Large intestine (tissue), 3 donors: Measurements from ENCODE around the gene ERBB3. TPM values are rescaled to one million over a fixed set of nuclear protein-coding genes. Genes with fewer than 3 reads are reported as not detected.
"Not testable (repeated sequence)": the region's sequence is repeated elsewhere in the genome, so short reads cannot be mapped to it uniquely, and the experiment has no call there.

Source experiments
- DNase-seq, 2 donors: peaks; one replicate each; pipeline versions ENCODE4 v3.0.0 to v3.0.0-alpha.2; 2013
- H3K27ac ChIP-seq: one replicate; pipeline ENCODE4 v1.5.1; 2013; ENCODE audit warnings: low read length
- H3K27me3 ChIP-seq: 2 replicates; pipeline ENCODE4 v1.6.1; 2013; ENCODE audit warnings: low read length; ENCODE audit not compliant: control insufficient read depth, insufficient read depth
- H3K36me3 ChIP-seq: 2 replicates; pipeline ENCODE4 v1.6.1; 2013; ENCODE audit warnings: low read length; ENCODE audit not compliant: control insufficient read depth, insufficient read depth
- H3K4me1 ChIP-seq: one replicate; pipeline ENCODE4 v1.6.1; 2013; ENCODE audit warnings: low read length; ENCODE audit not compliant: control insufficient read depth, insufficient read depth
- H3K4me3 ChIP-seq: one replicate; pipeline ENCODE4 v1.5.1; 2013; ENCODE audit warnings: low read length
- H3K9me3 ChIP-seq: one replicate; pipeline ENCODE4 v1.6.1; 2013; ENCODE audit warnings: mild to moderate bottlenecking, low read depth, low read length, moderate library complexity; ENCODE audit not compliant: control insufficient read depth
- WGBS: methylation state at CpG from one replicate; pipeline ENCODE4 v1.1.5; 2013; ENCODE audit warnings: low lambda C conversion rate; ENCODE audit not compliant: insufficient coverage; 5-methylcytosine and 5-hydroxymethylcytosine counted together
- polyA plus RNA-seq: library from polyadenylated mRNA; unstranded; fragments of 120-200 nt; gene quantifications from one replicate; pipeline ENCODE4 v1.2.1, GENCODE V29; 2013

Gene ERBB3
- polyA plus RNA-seq, 1 donor = 326 TPM

GRCh38 chr12:56042430-56042813 is 37.5 kb upstream of the ERBB3 start:
- not testable (repeated sequence) for H3K27me3 ChIP-seq, H3K4me1 ChIP-seq, H3K9me3 ChIP-seq
- WGBS = no CpG with 5 or more reads among the region's 20 CpGs
- DNase-seq = peak in 1 of 2 donors; percentile 25
- peak overlapping the region; percentile 96 for H3K4me3 ChIP-seq
- H3K27ac ChIP-seq = peak overlapping the region; percentile 87
- peaks cover 32% of the 10 kb centered on the region for H3K36me3 ChIP-seq

- Histone ChIP-seq H3K4me1 (peaks cover 10% of the 10 kb centered on the region), H3K4me3 (peak overlapping the region; percentile 96), H3K36me3 (peaks cover 30% of the 10 kb centered on the region), H3K27me3 (no peaks in the 10 kb centered on the region), H3K9me3 (no peaks in the 10 kb centered on the region), H3K27ac (peak overlapping the region; percentile 87)
- 4% methylated on average over 3 of the region's 9 CpGs for WGBS
- peak; percentile 38 to 71 for DNase-seq
Measured at GRCh38 chr12:56042843-56043242, 37.1 kb upstream of the ERBB3 start.

GRCh38 chr12:56046027-56046780 is 33.8 kb upstream of the ERBB3 start:
- Histone ChIP-seq H3K36me3 (peaks cover 30% of the 10 kb centered on the region), H3K27ac (no peak overlapping the region), H3K9me3 (no peaks in the 10 kb centered on the region), H3K4me3 (no peak overlapping the region), H3K27me3 (no peaks in the 10 kb centered on the region), H3K4me1 (peaks cover 10% of the 10 kb centered on the region)
- WGBS = no CpG with 5 or more reads among the region's 9 CpGs
- no peak for DNase-seq

GRCh38 chr12:56053407-56053893 is 26.5 kb upstream of the ERBB3 start:
- no CpG with 5 or more reads among the region's 6 CpGs for WGBS
- no peaks in the 10 kb centered on the region for H3K36me3 ChIP-seq
- H3K4me1 ChIP-seq = no peaks in the 10 kb centered on the region
- H3K9me3 ChIP-seq = no peaks in the 10 kb centered on the region
- H3K4me3 ChIP-seq = no peak overlapping the region
- DNase-seq = no peak
- no peaks in the 10 kb centered on the region for H3K27me3 ChIP-seq
- no peak overlapping the region for H3K27ac ChIP-seq

- no CpG with 5 or more reads among the region's 8 CpGs for WGBS
- not testable (repeated sequence) for H3K9me3 ChIP-seq, H3K36me3 ChIP-seq, H3K4me1 ChIP-seq, DNase-seq, H3K27ac ChIP-seq, H3K27me3 ChIP-seq, H3K4me3 ChIP-seq
Measured at GRCh38 chr12:56059964-56060363, 20.0 kb upstream of the ERBB3 start.

GRCh38 chr12:56061982-56062381 is 18.0 kb upstream of the ERBB3 start:
- H3K4me1 ChIP-seq = no peaks in the 10 kb centered on the region
- H3K27ac ChIP-seq = no peak overlapping the region
- no peak overlapping the region for H3K4me3 ChIP-seq
- no peaks in the 10 kb centered on the region for H3K36me3 ChIP-seq
- DNase-seq = no peak
- no peaks in the 10 kb centered on the region for H3K27me3 ChIP-seq
- no peaks in the 10 kb centered on the region for H3K9me3 ChIP-seq
- WGBS = no CpG with 5 or more reads among the region's 5 CpGs

- H3K4me1 ChIP-seq = no peaks in the 10 kb centered on the region
- no peak overlapping the region for H3K4me3 ChIP-seq
- H3K27ac ChIP-seq = no peak overlapping the region
- no peaks in the 10 kb centered on the region for H3K9me3 ChIP-seq
- no peaks in the 10 kb centered on the region for H3K36me3 ChIP-seq
- no peaks in the 10 kb centered on the region for H3K27me3 ChIP-seq
- DNase-seq = no peak
Measured at GRCh38 chr12:56062996-56063395, 17.0 kb upstream of the ERBB3 start.

- Histone ChIP-seq H3K4me1 (no peaks in the 10 kb centered on the region), H3K9me3 (no peaks in the 10 kb centered on the region), H3K4me3 (no peak overlapping the region), H3K27ac (no peak overlapping the region), H3K36me3 (no peaks in the 10 kb centered on the region), H3K27me3 (no peaks in the 10 kb centered on the region)
- WGBS = 100% methylated on average over 2 of the region's 4 CpGs
- no peak for DNase-seq
Measured at GRCh38 chr12:56071648-56072047, 8.3 kb upstream of the ERBB3 start.

GRCh38 chr12:56074396-56074795 is 5.6 kb upstream of the ERBB3 start:
- no peak for DNase-seq
- peaks cover 3% of the 10 kb centered on the region for H3K4me1 ChIP-seq
- H3K9me3 ChIP-seq = no peaks in the 10 kb centered on the region
- WGBS = no CpG with 5 or more reads among the region's 5 CpGs
- no peak overlapping the region for H3K4me3 ChIP-seq
- no peak overlapping the region for H3K27ac ChIP-seq
- H3K36me3 ChIP-seq = no peaks in the 10 kb centered on the region
- H3K27me3 ChIP-seq = no peaks in the 10 kb centered on the region

- no CpG with 5 or more reads among the region's 9 CpGs for WGBS
Measured at GRCh38 chr12:56077966-56078365, 2.0 kb upstream of the ERBB3 start.

GRCh38 chr12:56078427-56078826 is 1.5 kb upstream of the ERBB3 start:
- no peaks in the 10 kb centered on the region for H3K9me3 ChIP-seq
- H3K36me3 ChIP-seq = peaks cover 5% of the 10 kb centered on the region
- peak overlapping the region; percentile 100 for H3K4me3 ChIP-seq
- peaks cover 9% of the 10 kb centered on the region for H3K27me3 ChIP-seq
- H3K4me1 ChIP-seq = peaks cover 15% of the 10 kb centered on the region
- WGBS = 100% methylated on average over 1 of the region's 1 CpG
- peak overlapping the region; percentile 100 for H3K27ac ChIP-seq
- DNase-seq = no peak

More at GRCh38 chr12:56077966-56078365, 2.0 kb upstream of the ERBB3 start:
- peaks cover 10% of the 10 kb centered on the region for H3K4me1 ChIP-seq
- peak overlapping the region; percentile 100 for H3K27ac ChIP-seq
- H3K4me3 ChIP-seq, H3K36me3 ChIP-seq, DNase-seq, H3K9me3 ChIP-seq, H3K27me3 ChIP-seq: not testable (repeated sequence)
